Endothelial cell of umbilical vein (primary cell): ENCODE data around the gene ZDHHC9. TPM values are rescaled to one million over a fixed set of nuclear protein-coding genes. Genes with fewer than 3 reads are reported as not detected.
A peak's percentile ranks its signal among the peaks of the same experiment; 100 is the strongest.

Source experiments
- BruUV-seq: library from RNA; stranded (reverse); fragments of 400-500 nt; replicated peaks from 2 replicates; lab custom pipeline; 2021; lab: Mats Ljungman, UMichigan
- CTCF ChIA-PET: fragments of 300-600, 350-600 bp; sonication (Branson Sonifier 250); formaldehyde crosslinking; loops from one replicate; lab custom pipeline; 2021; ENCODE audit warnings: antibody characterized with exemption, inconsistent platforms; lab: Charles Lee
- POLR2A ChIA-PET: fragments of 300-600, 350-600 bp; sonication (Branson Sonifier 250); formaldehyde crosslinking; loops from one replicate; lab custom pipeline; 2021; ENCODE audit warnings: antibody characterized with exemption, inconsistent platforms; lab: Charles Lee
- DNase-seq: peaks from one replicate; pipeline ENCODE4 v3.0.0-alpha.2; 2011; ENCODE audit warnings: low read depth, low spot score
- FAIRE-seq: peaks from 2 replicates; lab custom pipeline; 2011; peaks lifted over from hg19 to GRCh38; lab: Jason Lieb, UNC
- H2AFZ ChIP-seq: 2 replicates; pipeline ENCODE4 v1.6.0; 2012; ENCODE audit warnings: low read depth, low read length, control low read depth, inconsistent platforms
- H3K27ac ChIP-seq: 2 replicates; pipeline ENCODE4 v1.5.1; 2011; ENCODE audit warnings: low read depth, mild to moderate bottlenecking, control low read depth, low read length, moderate library complexity; ENCODE audit not compliant: insufficient read depth
- H3K27me3 ChIP-seq, 2 experiments: 2 replicates each; pipeline versions ENCODE4 v1.6.0 to v1.6.1; 2011; ENCODE audit warnings: low read length in 2 of 2, mixed read lengths in 1 of 2; ENCODE audit not compliant: control insufficient read depth in 2 of 2, insufficient read depth in 2 of 2
- H3K36me3 ChIP-seq, 2 experiments: 2 replicates in 1 of 2; 3 replicates in 1 of 2; pipeline ENCODE4 v1.5.1; 2011; ENCODE audit warnings: low read length in 2 of 2, mild to moderate bottlenecking in 1 of 2, moderate library complexity in 1 of 2; ENCODE audit not compliant: control insufficient read depth in 2 of 2, insufficient read depth in 2 of 2; ENCODE audit errors: extremely low read depth in 1 of 2
- H3K4me1 ChIP-seq: 3 replicates; pipeline ENCODE4 v1.5.1; 2011; ENCODE audit warnings: mild to moderate bottlenecking, low read length; ENCODE audit not compliant: control insufficient read depth, insufficient read depth; ENCODE audit errors: extremely low read depth
- H3K4me2 ChIP-seq: 2 replicates; pipeline ENCODE4 v1.6.1; 2011; ENCODE audit warnings: low read length, control low read depth, mixed read lengths; ENCODE audit not compliant: insufficient read depth
- H3K4me3 ChIP-seq, 3 experiments: fragments of 200-600 bp in 1 of 3; sonication (generic), shearing (Covaris generic) in 1 of 3; replicated peaks in 1 of 3; 2 replicates each; pipeline ENCODE4 v1.5.1; 2011 to 2016; ENCODE audit warnings: control low read depth in 3 of 3, low read length in 3 of 3, mild to moderate bottlenecking in 2 of 3, inconsistent platforms in 1 of 3, low read depth in 1 of 3, moderate library complexity in 1 of 3; ENCODE audit not compliant: insufficient read depth in 1 of 3
- H3K79me2 ChIP-seq: 2 replicates; pipeline ENCODE4 v1.6.0; 2012; ENCODE audit warnings: low read length, inconsistent platforms; ENCODE audit not compliant: control insufficient read depth, insufficient read depth
- H3K9ac ChIP-seq: replicated peaks from 2 replicates; pipeline ENCODE3; 2011; ENCODE audit warnings: low read length, control low read depth; ENCODE audit not compliant: insufficient read depth; ENCODE audit errors: extremely low read depth
- H3K9me1 ChIP-seq: replicated peaks from 3 replicates; pipeline ENCODE4 v1.6.0; 2011; ENCODE audit warnings: mild to moderate bottlenecking, low read length; ENCODE audit not compliant: control insufficient read depth, insufficient read depth; ENCODE audit errors: extremely low read depth
- H3K9me3 ChIP-seq: replicated peaks from 2 replicates; pipeline ENCODE4 v1.5.1; 2012; ENCODE audit warnings: low read length, inconsistent platforms; ENCODE audit not compliant: control insufficient read depth, insufficient read depth
- H4K20me1 ChIP-seq: replicated peaks from 2 replicates; pipeline ENCODE3; 2011; ENCODE audit warnings: mild to moderate bottlenecking, low read length; ENCODE audit not compliant: control insufficient read depth, insufficient read depth; ENCODE audit errors: extremely low read depth
- EZH2 ChIP-seq: IDR thresholded peaks from 2 replicates; pipeline ENCODE4 v1.6.1; 2012; ENCODE audit warnings: borderline replicate concordance, low read depth, mild to moderate bottlenecking, moderate library complexity, low read length, inconsistent platforms; ENCODE audit not compliant: severe bottlenecking
- JUN ChIP-seq: IDR thresholded peaks from 2 replicates; pipeline ENCODE4 v1.6.1; 2011; ENCODE audit warnings: borderline replicate concordance, low read depth; ENCODE audit not compliant: insufficient read length, insufficient read depth
- POLR2A ChIP-seq: IDR thresholded peaks from 2 replicates; pipeline ENCODE4 v1.6.1; 2012; ENCODE audit warnings: low read depth, mild to moderate bottlenecking, control low read depth, low read length
- POLR2AphosphoS5 ChIP-seq: IDR thresholded peaks from 2 replicates; pipeline ENCODE4 v1.6.1; 2012; ENCODE audit warnings: low read depth, mild to moderate bottlenecking, control low read depth, low read length, moderate library complexity; ENCODE audit not compliant: insufficient read depth
- dilution Hi-C: fragments of 300-500 bp; cut with MboI; formaldehyde crosslinking; loops from one replicate; pipeline ENCODE4 v1.15.0; 2019; ENCODE audit warnings: low sequenced_read_pairs; ENCODE audit not compliant: extremely low pct_ligation_motif_present
- intact Hi-C: fragments of 100-400 bp; cut with micrococcal nuclease; formaldehyde crosslinking; loops from one replicate; pipeline ENCODE4 v1.10.0; 2022
- polyA plus RNA-seq, 4 experiments: library from polyadenylated mRNA; depleted of rRNA in 3 of 4; stranded (reverse) in 3 of 4; unstranded in 1 of 4; fragments of >200 nt; gene quantifications; 2 replicates each; pipeline versions ENCODE4 v1.2.1 to v1.2.3, GENCODE V29; 2011 to 2012; ENCODE audit warnings: missing spikeins in 1 of 4
- total RNA-seq: library from RNA; stranded (reverse); gene quantifications from 2 replicates; pipeline ENCODE4 v1.2.3, GENCODE V29; 2021
- TF ChIP-seq, protein P1 (sequence below): IDR thresholded peaks from 2 replicates; pipeline ENCODE4 v1.6.1; 2011; ENCODE audit not compliant: insufficient read depth, insufficient read length

The ZDHHC9 gene
- total and polyA plus RNA-seq, 2 donors (not counting 3 experiments of a cell fraction or from before 2014, with no cell fraction given) = 27.4 to 33.6 TPM

- no peak for TF ChIP-seq EZH2
- TF ChIP-seq POLR2AphosphoS5 = no peak
- TF ChIP-seq, protein P1, sequence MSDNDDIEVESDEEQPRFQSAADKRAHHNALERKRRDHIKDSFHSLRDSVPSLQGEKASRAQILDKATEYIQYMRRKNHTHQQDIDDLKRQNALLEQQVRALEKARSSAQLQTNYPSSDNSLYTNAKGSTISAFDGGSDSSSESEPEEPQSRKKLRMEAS = no peak
- no peak for TF ChIP-seq JUN
- Histone ChIP-seq H3K27ac (peak overlapping the region; percentile 40), H3K9me3 (no peaks in the 10 kb centered on the region), H3K4me2 (no peak overlapping the region), H3K4me1 (peaks cover 4% of the 10 kb centered on the region), H2AFZ (no peak overlapping the region), H3K27me3 (no peaks in the 10 kb centered on the region), H3K4me3 (no peak overlapping the region), H3K36me3 (no peaks in the 10 kb centered on the region), H4K20me1 (no peaks in the 10 kb centered on the region), H3K9ac (no peak overlapping the region), H3K79me2 (no peaks in the 10 kb centered on the region), H3K9me1 (no peaks in the 10 kb centered on the region)
- dilution Hi-C loops (no loop called here), intact Hi-C loops (no loop called here)
- ChIA-PET CTCF (no interaction called here), POLR2A (no interaction called here)
- no TSS peak for BruUV-seq
- DNase-seq (no peak), FAIRE-seq (no peak)
Observed at GRCh38 chrX:129877401-129877800, 33.7 kb upstream of the ZDHHC9 start.

DNA sequence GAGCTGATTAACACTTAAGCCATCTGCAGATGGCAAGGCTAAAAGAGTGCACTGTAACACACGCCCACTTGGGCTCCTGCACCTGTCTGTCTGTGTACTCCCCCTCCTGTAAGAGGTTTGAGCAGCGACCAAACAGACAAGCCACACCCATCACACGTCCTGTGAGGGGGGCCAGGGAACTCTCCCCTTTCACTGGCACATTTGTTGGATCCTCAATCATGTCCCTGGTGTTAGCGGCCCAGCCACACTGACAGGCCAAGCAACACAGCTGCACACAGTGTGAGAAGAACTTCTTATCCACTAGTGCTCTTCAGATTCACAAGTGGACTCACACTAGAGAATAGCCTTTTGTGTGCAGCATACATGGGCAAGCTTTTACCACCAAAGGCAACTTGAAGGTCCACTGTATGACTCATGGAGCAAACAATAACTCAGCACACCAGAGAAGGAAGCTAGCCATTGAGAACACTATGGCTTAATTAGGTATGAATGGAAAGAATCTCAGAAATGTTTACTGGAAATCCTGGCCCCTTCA, 33.2 kb upstream of the ZDHHC9 start:
- TF ChIP-seq POLR2A = no peak
- TF ChIP-seq JUN = peak; percentile 52
- ChIA-PET POLR2A (no interaction called here), CTCF (no interaction called here)
- no peaks in the 10 kb centered on the region for H3K9me3 ChIP-seq
- no peaks in the 10 kb centered on the region for H3K9me1 ChIP-seq
- no peak overlapping the region for H2AFZ ChIP-seq
- H3K4me3 ChIP-seq = no peak overlapping the region
- H3K9ac ChIP-seq = no peak overlapping the region
- FAIRE-seq (peak; percentile 75), DNase-seq (peak; percentile 48)
- H3K4me1 ChIP-seq = peaks cover 4% of the 10 kb centered on the region
- no TSS peak for BruUV-seq
- intact Hi-C loops = no loop called here
- peak overlapping the region; percentile 40 for H3K27ac ChIP-seq
- dilution Hi-C loops = no loop called here
- no peaks in the 10 kb centered on the region for H3K79me2 ChIP-seq
- no peak overlapping the region for H3K4me2 ChIP-seq
- H4K20me1 ChIP-seq = no peaks in the 10 kb centered on the region
- H3K36me3 ChIP-seq = no peaks in the 10 kb centered on the region
- H3K27me3 ChIP-seq = no peaks in the 10 kb centered on the region
